GM18951 (cell line): ENCODE measurements around the gene RAD51B.

Experiments
- POLR2A ChIP-seq: IDR thresholded peaks from 4 replicates; pipeline ENCODE4 v1.6.1; 2011; ENCODE audit warnings: mild to moderate bottlenecking; ENCODE audit not compliant: insufficient read length, insufficient read depth; ENCODE audit errors: extremely low read depth
- in situ Hi-C: fragments of 300-500 bp; cut with MboI; formaldehyde crosslinking; loops from one replicate; pipeline ENCODE4 v1.12.0; 2022; ENCODE audit warnings: low sequenced_read_pairs, mixed read lengths, inconsistent platforms; ENCODE audit not compliant: unreplicated experiment

Gene RAD51B

DNA sequence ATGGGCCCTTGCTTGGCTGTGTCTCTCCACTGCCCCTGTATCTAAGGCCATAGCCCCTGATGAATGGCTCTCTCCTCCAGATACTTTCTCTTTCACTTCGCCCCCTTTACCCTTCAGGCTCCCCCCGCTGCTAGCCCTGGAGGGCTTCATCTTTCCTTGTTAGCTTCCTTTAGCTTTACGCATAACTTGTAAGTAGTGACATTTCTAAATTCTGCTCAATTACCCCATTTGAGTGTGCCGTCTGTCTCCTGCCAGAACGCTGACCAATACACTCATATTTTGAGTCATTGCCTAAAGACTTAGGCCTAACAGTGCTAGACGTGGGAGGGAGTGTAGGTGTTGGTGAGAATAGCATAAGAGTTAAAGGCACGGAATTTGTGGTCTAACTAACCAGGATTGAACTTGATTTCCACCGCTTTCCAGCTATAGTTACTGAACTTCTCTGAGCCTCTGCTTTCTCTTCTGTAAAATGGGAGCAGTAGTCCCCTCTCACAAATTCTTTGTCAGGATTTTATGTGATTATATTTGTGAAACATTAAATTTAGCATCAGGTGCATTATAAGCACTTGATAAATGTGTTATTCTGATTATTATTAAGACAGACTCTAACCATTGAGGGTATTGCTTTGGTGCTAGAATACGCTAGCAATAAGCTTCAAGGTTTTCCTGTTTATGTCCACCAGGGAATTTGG lies 844.0 kb downstream of the RAD51B start:
- no peak for TF ChIP-seq POLR2A
- in situ Hi-C loops, result no loop called here

- in situ Hi-C loops, result no loop called here
- no peak for TF ChIP-seq POLR2A
Measured at GRCh38 chr14:68664225-68664681, 844.7 kb downstream of the RAD51B start.

GRCh38 chr14:68665131-68665530 lies 845.6 kb downstream of the RAD51B start:
- in situ Hi-C loops, result no loop called here

GRCh38 chr14:68665792-68666204 lies 846.2 kb downstream of the RAD51B start:
- in situ Hi-C loops, result no loop called here
- TF ChIP-seq POLR2A, result no peak

More at GRCh38 chr14:68665131-68665530, 845.6 kb downstream of the RAD51B start:
- TF ChIP-seq POLR2A, result no peak

- TF ChIP-seq POLR2A, result no peak
- in situ Hi-C loops, result no loop called here
Measured at GRCh38 chr14:68666236-68666635, 846.7 kb downstream of the RAD51B start.

- in situ Hi-C loops, result no loop called here
- TF ChIP-seq POLR2A, result no peak
Measured at GRCh38 chr14:68666899-68667298, 847.3 kb downstream of the RAD51B start.

DNA sequence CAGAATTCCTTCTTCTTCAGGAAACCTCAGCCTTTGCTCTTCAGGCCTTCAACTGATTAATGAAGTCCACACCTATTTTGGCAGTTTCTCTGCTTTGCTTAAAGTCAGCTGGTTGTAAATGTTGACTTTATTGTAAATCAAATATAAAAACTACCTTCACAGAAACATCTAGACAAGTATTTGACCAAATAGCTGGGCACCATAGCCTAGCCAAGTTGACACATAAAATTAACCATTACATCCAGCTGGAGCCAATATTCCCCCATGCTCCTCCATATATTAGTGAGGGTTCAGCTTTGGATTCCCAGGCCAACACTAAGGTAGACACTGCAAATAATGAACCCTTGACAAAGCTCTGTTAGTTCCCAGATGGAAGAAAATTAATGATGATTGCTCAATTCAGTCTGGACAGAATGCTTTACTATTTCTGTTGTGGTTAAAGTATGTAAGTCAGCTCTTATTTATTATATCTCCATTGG lies 847.8 kb downstream of the RAD51B start:
- no peak for TF ChIP-seq POLR2A
- in situ Hi-C loops, result no loop called here

DNA sequence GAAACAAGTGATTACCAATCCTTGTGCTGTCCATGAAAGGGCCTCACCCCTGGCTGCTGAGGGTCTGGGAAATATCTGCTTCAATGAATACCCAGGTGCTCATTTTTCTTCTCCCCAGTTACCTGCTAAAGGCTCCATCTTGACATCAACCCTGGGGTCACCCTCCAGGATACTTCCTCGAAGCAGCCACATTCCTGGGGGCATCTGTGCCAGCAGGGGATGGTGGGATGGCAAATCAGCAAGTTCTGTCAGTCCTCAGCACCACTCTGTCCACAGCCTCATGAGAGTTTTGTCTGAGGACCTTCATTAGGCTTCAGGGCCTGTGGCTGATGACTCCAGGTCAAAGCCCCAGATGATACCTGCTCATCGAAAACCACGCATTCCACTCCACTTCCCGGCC lies 848.4 kb downstream of the RAD51B start:
- no peak for TF ChIP-seq POLR2A
- in situ Hi-C loops, result no loop called here

DNA sequence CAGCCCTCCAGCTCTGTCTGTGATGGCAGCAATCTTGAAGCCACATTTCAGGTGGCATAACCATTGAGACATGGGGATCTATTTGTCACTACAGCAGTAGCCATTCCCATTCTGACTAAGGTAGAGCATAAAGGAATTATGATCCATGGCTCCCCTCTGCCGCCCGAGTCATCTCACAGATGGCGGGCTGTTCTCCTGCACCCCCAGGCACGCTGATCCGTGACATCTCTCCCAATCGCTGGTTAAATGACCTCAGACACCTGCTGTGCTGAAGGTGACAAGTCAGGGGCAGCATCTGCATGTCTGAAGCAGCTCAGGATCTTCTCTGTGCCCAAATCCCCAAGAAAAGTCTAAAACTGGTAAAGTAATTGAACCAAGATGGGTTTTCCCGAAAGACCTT lies 849.0 kb downstream of the RAD51B start:
- in situ Hi-C loops, result no loop called here
- no peak for TF ChIP-seq POLR2A

DNA sequence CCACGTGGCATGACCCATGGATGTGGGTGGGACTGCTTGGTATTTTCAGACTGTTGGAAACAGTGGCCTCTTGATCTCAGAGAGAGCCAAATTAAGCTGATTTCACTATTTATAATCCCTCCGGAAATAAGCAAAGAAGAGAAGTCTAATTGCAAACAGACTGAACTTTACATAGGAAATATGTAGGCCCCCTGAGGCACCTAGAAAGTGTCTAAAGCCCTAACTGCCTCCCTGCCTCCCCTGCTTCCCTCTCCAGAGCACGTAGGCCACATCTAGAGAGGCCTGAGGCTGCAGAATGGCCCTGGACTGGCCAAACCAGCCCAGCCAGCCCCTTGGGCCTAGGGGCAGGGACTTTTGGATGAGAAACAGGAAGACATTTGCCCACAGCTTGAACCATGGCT lies 849.5 kb downstream of the RAD51B start:
- in situ Hi-C loops, result no loop called here
- no peak for TF ChIP-seq POLR2A

DNA sequence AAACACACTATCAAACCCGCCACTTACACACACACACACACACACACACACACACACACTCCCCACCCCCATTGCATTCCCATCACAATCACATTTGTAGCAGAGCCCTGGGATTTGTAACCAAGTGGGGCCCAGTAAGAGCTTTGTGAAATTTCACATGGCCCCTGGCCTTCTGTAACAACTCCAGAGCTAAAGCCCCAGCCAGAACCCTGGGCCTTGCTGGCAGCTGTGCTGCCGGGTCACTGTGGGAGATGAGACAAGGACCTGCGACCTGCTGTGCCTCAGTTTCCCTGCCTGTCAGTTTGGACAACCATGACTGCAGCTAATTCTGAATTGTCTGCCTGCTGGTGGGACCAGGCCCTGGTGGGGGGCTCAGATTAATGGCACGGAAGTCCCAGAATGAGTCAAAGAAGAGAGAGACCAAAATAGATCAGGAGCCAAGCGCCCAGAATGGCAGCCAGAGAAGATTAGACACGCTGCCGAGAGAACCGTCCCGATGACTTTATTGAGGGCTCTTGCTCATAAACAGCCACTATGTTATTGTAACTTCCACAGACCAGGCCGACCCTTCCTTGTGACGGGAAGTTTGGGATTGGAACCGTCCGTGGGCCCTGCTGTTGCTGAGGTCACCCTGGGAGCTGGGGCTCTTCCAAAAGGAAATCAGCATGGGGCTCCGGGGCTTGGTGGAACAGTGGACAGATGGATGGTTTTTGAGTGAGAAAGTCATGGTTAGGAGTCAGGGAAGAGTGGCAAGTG lies 850.2 kb downstream of the RAD51B start:
- no peak for TF ChIP-seq POLR2A
- in situ Hi-C loops, result no loop called here

GRCh38 chr14:68670359-68670715 lies 850.8 kb downstream of the RAD51B start:
- no peak for TF ChIP-seq POLR2A

DNA sequence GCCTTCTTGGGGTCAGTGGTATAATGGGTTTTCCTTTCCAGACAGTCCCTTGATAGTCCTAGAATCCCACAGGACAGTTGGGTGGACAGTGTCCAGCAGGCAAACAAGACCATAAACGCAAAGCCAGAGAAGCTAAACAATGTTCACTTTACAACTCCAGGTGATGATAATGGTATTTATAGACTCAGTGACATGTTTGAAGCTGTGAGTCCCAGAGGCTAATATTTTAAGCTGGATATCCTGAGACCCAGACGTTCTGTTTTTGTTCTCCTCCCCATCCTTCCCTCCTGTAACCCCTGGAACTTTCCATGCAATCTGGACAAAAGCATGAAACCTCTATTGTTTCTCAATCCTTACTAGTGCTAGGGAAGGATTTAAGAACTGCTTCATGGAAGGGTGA lies 852.3 kb downstream of the RAD51B start:
- in situ Hi-C loops, result no loop called here
- no peak for TF ChIP-seq POLR2A

More at GRCh38 chr14:68670359-68670715, 850.8 kb downstream of the RAD51B start:
- in situ Hi-C loops, result no loop called here

DNA sequence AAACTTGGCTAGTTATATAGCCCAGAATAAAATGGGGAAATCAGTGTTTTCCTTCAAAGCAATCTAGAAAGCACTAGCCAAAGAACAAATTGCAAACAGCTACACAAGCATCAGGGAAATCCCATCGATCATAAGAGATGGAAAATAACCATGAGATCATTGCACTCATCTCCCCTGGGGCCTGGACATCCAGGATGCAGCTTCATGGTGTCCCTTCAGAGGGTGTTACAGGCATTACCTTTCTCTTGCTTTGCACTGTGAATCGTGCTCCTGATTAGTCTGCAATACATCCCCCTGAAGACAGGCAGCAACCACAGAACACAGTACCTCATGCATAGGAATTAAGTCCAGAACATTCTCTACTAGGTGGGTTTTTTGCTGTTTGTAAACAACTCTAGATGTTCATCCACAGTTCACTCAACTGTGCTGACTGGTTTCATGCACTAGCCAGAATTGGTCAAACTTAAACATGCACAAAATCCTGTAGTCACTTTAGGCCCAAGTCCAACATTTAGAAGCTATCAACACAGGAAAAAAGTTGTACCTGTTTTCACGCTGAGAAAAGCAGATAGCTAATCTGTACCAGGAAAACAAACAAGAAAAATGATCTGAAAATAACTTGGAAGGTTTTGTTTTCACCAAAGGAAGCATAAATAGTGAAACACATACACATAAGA lies 853.2 kb downstream of the RAD51B start:
- no peak for TF ChIP-seq POLR2A
- in situ Hi-C loops, result no loop called here

DNA sequence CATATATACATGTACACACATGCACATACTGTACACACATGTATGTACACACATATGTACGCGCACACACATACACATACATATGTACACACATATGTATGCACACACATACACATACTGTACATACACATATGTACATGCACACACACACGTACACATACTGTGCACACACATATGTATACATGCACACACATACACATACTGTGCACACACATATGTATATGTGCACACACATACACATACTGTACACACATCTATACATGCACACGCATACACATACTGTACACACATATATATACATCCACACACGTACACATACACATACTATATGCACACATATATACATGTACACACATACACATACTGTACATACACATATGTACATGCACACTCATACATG lies 853.9 kb downstream of the RAD51B start:
- in situ Hi-C loops, result no loop called here

More for the DNA sequence above, 853.9 kb downstream of the RAD51B start:
- TF ChIP-seq POLR2A, result no peak
